Measurements from ENCODE around the gene UBAC2. TPM values are rescaled to one million over a fixed set of nuclear protein-coding genes. Genes with fewer than 3 reads are reported as not detected.

The UBAC2 gene
- total and polyA plus RNA-seq, 2 of the 8 experiments (the other 6 are each of a cell fraction or from before 2014, with no cell fraction given): 75.9 to 76.9 TPM

DNA sequence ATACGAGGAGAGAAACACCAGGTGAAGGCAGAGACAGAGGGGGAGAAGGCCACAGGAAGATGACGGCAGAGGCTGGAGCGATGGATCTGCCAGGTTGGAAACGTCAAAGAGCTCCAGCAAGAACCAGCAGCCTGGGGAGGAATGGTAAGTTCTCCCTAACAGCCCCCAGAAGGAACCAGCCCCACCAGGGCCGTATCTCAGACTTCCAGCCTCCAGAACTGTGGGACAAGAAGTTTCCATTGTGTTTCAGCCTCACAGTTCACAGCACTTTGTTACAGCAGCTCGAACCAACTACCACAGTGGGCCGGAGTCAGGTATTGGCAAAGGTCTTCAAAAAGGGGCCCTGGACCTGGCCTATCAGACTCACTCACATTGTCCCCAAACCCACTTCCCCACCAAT is 195.8 kb downstream of the UBAC2 start:
- H4K8ac ChIP-seq (ENCODE audit: extremely low read depth, insufficient read depth, low read length): no peak overlapping the region
- 0 out of 2 replicates have a peak, but pooled peaks cover 2% of the 10 kb centered on the region for H3K23me2 ChIP-seq (ENCODE audit: low read depth, low read length)
- no peak overlapping the region for H3K14ac ChIP-seq (ENCODE audit: insufficient read length)
- H3K4ac ChIP-seq (replicated peaks; ENCODE audit: insufficient read length, low read depth, low read length): no peak overlapping the region
- no peak overlapping the region for H3K4me2 ChIP-seq (ENCODE audit: insufficient read depth in 1 of 2, low read depth in 2 of 2, low read length in 2 of 2)
- FAIRE-seq: no peak
- no peak overlapping the region for H4K5ac ChIP-seq (ENCODE audit: insufficient read length, low read depth, low read length)
- H3K79me2 ChIP-seq (ENCODE audit: control insufficient read depth in 1 of 2, insufficient read depth in 2 of 2, low read length in 2 of 2): no peaks in the 10 kb centered on the region
- H2AK5ac ChIP-seq (ENCODE audit: low read depth, low read length): no peak overlapping the region
- no peaks in the 10 kb centered on the region for H3K4me1 ChIP-seq (replicated peaks in 1 of 4; ENCODE audit: control insufficient read depth in 3 of 4, insufficient read depth in 4 of 4, low read length in 3 of 4)
- no peaks in the 10 kb centered on the region for H3K27me3 ChIP-seq (replicated peaks in 1 of 4; ENCODE audit: control insufficient read depth in 3 of 4, extremely low read depth in 1 of 4, insufficient read depth in 3 of 4, low read length in 3 of 4)
- no peaks in the 10 kb centered on the region for H3K36me3 ChIP-seq (ENCODE audit: control insufficient read depth in 2 of 4, insufficient read depth in 4 of 4, low read length in 3 of 4)
- 91% methylated on average over 7 of the region's 7 CpGs; no CpG with 5 or more reads in 1 of the 2 experiments for WGBS, 2 experiments (ENCODE audit: extremely low coverage in 1 of 2, insufficient coverage in 1 of 2, insufficient read length in 1 of 2, insufficient replicate concordance in 2 of 2, low coverage in 1 of 2, low lambda C conversion rate in 2 of 2, missing lambda C conversion rate in 1 of 2)
- H2BK120ac ChIP-seq (replicated peaks; ENCODE audit: low read depth, low read length): no peak overlapping the region
- no peak overlapping the region for H3K9ac ChIP-seq (replicated peaks in 1 of 4; ENCODE audit: extremely low read depth in 1 of 4, low read depth in 3 of 4, low read length in 3 of 4)
- no peak overlapping the region for H4K91ac ChIP-seq (replicated peaks; ENCODE audit: insufficient read length, low read length)
- no peak overlapping the region for H2BK5ac ChIP-seq (ENCODE audit: low read depth, low read length)
- CTCF ChIA-PET (ENCODE audit: partially characterized antibody): interaction anchor here (1.2 to 16.2 kb wide), 3 partner anchors 9 to 39 kb away, joined by 3 to 227 read pairs (median 17); no protein-coding TSS in a partner anchor
- no peak overlapping the region for H3K18ac ChIP-seq (ENCODE audit: extremely low read depth, low read length)
- H4K20me1 ChIP-seq (replicated peaks in 1 of 2; ENCODE audit: control insufficient read depth in 1 of 2, insufficient read depth in 2 of 2, low read length in 2 of 2): no peaks in the 10 kb centered on the region
- POLR2A ChIA-PET (ENCODE audit: partially characterized antibody): no interaction called here
- no peak overlapping the region for H2BK20ac ChIP-seq (ENCODE audit: low read length)
- no peak overlapping the region for H2BK15ac ChIP-seq (ENCODE audit: low read length)
- no peak for TF ChIP-seq CEBPB (IDR thresholded peaks at IDR 0.05; ENCODE audit: low read depth, low read length)
- no peak for TF ChIP-seq CTBP2 (IDR thresholded peaks at IDR 0.05; ENCODE audit: borderline replicate concordance, insufficient read depth, insufficient read length, low read length)
- no peaks in the 10 kb centered on the region for H3K9me3 ChIP-seq (ENCODE audit: insufficient read depth in 2 of 2, low read depth in 1 of 2, low read length in 1 of 2)
- no peaks in the 10 kb centered on the region for H3K79me1 ChIP-seq (ENCODE audit: low read depth, low read length)
- H2BK12ac ChIP-seq (ENCODE audit: low read depth, low read length): no peak overlapping the region
- no peak for DNase-seq (ENCODE audit: low read depth in 1 of 2, low spot score in 2 of 2)
- H3K27ac ChIP-seq (ENCODE audit: low read depth, low read length): no peak overlapping the region
- no peak overlapping the region for H3K4me3 ChIP-seq (ENCODE audit: extremely low read depth in 1 of 4, insufficient read depth in 2 of 4, low read depth in 3 of 4, low read length in 4 of 4)
- H3K23ac ChIP-seq (ENCODE audit: insufficient read length): no peak overlapping the region
- no peak overlapping the region for H2AFZ ChIP-seq (ENCODE audit: low read length)
- H3K56ac ChIP-seq (replicated peaks; ENCODE audit: insufficient read length, low read depth, low read length): no peak overlapping the region
